COLO668 (cell line): Measurements from ENCODE around the gene ZNF273.
"Not testable (repeated sequence)": the region's sequence is repeated elsewhere in the genome, so short reads cannot be mapped to it uniquely, and the experiment has no call there.

Experiments
- DNase-seq: peaks from one replicate; lab custom pipeline; 2025; ENCODE audit not compliant: unreplicated experiment; lab: John Stamatoyannopoulos, UW

ZNF273 gene

DNA sequence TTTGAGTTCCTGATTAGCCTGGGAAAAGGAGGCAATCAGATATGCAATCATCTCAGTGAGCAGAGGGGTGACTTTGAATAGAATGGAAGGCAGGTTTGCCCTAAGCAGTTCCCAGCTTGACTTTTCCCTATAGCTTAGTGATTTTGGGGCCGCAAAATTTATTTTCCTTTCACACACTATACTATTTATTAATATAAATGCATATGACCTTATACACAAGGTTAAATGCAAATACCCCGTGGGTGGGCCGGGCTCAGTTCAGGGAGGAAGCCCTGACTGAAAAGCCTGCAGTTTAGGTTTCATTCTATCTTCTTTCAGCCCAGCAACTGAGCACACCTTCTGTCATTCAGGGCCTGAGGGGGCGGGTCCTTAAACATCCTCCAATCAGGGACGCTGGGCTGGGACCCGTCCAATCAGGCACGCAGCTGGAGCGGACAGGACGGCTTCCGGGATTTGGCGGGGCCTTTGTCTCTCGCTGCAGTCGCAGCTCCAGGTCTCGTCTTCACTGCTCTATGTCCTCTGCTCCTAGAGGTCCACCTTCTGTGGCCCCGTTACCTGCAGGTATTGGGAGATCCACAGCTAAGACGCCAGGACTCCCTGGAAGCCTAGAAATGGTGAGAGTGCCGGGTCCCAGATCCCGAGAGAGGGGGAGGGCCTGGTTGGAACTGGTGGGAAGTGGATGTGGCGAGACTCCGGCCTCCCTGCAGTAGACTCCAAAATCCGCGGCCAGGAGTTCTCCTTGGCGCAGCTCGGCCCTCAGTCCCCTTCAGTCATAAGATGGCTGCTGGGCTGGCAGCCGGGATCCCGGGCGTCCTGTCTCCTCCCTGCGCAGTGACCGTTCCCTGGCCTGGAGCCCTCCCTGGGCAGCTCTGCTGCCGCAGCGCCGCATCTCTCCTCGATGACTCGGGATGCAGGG lies at the start of gene ZNF273:
Gene ZNF273 (plus strand): TSS at position 468 of the 916 bp plus-strand sequence. CDS start 45 bp downstream, at position 513.
- peak; percentile 91 for DNase-seq

DNA sequence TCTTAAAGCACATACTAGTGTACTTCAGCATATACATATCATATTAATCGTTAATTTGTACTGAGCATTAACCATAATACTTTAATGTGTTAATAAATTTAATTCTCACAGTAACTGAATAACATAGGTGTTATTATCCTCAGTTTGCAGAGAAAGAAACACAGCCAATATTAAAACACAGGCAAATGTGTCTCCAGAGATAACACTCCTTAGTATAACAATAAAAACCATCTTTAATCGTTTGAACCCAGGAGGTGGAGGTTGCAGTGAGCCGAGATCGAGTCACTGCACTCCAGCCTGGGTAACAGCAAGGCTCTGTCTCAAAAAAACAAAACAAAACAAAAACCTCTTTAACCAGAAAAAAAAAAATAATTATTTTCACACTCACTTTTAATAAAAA lies 49.4 kb upstream of the ZNF273 start:
- no peak for DNase-seq

DNA sequence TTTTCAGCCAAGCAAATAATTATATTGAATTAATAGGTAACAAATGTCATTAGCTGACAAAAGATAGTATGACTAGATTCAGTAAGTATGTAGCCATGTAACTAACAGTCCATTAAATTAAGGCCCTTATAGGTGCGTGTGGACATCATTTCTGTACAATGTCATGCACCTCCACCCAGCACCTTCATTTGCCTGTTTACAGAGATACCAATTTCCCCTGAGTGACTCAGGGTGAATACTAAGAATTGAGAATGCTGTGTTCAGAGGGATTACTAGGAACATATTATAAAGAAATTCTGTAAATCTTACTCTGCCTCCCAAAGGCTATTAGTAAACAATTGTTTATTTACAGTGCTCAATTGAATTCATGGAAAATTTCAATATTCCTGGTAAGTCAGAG lies 48.1 kb upstream of the ZNF273 start:
- no peak for DNase-seq

DNA sequence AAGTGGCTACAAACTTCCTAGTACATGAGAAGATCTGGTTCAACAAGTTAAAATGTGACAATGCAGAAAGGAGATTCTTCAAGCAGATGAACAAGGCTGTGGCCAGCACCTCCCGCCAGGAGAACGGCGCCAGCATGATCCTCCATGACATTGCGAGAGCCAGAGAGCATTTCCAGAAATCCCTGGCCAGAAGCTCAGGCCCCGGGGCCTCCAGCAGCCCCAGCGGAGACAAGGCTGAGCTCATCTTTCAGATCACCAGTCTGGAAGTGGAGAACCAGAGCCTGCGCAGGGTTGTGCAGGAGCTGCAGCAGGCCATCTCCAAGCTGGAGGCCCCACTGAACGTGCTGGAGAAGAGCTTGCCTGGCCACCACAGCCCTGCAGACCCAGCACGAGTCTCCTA lies 40.1 kb upstream of the ZNF273 start:
- no peak for DNase-seq

DNA sequence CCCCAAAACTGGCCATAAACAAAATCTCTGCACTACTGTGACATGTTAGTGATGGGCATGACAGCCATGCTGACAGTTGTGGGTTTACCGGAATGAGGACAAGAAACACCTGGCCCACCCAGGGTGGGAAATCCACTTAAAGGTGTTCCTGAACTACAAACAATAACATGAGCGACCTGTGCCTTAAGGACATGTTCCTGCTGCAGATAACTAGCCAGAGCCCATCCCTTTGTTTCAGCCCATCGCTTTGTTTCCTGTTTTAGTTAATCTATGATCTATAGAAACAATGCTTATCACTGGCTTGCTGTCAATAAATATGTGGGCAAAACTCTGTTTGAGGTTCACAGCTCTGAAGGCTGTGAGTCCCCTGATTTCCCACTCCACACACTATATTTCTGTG lies 39.5 kb upstream of the ZNF273 start:
- DNase-seq, result not testable (repeated sequence)

DNA sequence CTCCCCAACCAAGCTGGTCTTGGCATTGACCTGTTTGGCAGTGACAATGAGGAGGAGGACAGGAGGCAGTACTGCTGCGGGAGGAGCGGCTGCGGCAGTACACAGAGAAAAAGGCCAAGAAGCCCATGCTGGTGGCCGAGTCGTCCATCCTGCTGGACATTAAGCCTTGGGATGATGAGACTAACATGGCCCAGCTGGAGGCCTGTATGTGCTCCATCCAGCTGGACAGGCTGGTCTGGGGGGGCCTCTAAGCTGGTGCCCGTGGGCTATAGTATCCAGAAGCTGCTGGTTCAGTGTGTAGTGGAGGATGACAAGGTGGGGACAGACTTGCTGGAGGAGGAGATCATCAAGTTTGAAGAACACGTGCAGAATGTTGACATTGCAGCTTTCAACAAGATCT lies 39.1 kb upstream of the ZNF273 start:
- DNase-seq, result no peak

DNA sequence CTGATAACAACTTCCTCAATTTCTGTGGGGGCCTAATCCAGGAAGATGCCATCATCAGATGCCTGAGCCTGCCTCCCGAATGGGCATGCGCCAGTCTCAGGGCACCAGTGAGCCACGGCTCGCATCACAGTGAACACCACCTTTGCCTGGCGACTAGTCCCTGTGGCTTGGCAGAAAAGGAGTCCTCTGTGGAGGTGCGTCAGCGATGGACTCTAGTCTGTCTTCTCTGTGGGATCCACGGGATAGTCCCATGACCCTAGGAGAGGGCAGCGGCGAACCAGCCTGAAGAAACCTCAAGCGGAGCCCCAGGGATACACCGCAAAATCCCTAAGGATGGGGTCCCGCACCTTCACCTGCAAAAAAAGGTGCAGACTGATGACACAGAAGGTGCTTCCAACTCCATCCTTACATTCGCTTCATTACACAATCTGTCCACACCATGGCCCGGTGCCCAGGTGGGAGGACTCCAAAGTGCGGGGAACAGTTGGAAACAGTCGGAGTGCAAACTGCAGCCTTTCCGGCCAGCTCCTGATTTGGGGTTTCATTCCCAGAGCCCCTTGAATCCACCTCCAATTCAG lies 35.1 kb upstream of the ZNF273 start:
- no peak for DNase-seq

DNA sequence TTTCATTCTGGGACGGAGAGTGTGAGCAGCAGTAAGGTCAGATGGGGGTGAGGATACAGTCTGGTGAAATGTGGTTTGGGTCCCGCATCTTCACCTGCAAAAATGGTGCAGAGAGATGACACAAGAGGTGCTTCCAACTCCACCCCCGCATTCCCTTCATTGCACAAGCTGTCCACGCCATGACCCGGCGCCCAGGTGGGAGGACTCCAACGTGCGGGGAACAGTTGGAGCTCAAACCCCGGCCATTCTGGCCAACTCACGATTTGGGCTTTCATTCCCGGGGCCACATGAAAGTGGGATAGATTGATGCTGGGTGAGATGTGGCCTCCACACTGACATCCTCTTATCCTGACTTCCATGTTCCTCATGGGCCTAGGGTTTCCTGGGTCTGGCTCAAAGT lies 34.6 kb upstream of the ZNF273 start:
- no peak for DNase-seq

DNA sequence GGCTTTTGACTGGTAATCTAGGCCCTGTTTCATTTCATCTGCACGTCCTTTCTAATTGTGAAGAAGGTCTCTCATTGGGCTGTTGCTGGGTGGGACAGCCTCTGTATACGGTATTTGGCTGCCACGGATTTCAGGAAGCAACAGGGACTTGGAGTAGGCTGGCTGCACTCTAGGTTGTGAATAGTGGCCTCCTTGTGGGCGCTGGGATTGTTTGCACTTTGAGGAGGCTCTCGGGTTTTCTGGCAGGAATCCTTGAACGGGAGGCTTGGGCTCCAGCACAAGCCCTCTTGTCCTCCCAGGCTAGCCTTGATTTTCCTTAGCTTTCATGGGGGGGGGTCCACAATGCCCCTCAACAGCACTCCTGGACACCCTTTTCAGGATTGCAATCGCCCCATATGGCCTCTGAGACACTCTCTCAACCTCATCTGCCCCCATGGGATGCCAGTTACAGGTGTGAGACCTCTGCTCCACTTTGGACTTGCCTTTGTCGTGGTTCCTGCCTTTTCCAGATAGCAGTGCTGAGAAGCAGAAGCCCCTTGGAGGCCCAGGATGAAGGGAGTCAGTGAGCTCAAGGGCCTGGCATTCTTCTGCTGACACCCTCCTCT lies 33.9 kb upstream of the ZNF273 start:
- no peak for DNase-seq

DNA sequence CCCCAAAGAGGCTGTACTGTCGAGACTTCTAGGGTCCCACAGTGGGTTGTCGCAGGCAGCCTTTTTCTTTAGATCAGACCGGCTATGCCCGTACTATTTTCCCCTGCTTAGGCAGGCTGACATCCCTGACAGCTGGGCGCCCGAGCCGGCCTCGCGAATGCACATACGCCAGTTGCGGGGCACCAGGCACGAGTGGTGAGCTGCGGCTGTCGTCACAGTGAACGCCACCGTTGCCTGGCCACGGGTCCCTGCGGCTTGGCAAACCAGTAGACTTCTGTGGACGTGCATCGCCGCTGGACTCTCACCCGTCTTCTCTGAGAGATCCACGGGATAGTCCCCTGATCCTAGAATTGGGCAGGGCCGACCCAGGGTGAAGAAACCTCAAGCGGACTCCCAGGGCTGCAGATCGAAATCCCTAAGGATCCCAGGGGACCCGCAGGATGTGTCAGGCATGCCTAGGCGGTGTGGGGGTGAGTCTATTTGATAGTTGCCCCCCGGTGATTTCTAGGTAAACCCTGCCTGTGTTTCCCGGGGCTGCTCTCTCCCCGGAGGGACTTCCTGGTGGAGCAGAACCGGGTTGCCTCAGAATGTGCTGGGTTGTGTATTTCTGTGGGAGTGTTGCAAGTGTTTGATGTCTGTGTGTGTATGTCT lies 33.0 kb upstream of the ZNF273 start:
- no peak for DNase-seq

DNA sequence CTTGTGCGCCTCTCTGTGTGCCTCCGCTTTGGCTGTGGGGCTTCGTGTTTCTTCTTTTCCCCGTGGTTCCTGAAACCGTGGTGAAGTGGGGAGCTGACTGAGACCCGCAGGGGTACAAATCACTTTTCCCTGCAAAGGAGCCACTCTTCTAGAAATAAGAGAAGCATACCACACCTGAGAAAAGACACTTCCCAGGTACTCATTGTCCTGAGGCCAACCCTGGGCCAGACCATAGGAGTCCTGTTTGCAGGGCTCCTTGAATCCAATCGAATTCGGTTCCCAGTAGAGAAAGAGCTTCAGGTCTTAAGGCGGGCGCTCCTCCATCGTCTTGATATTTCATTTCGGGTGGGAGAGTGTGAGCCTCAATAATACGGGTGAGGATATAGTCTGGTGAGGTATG lies 32.4 kb upstream of the ZNF273 start:
- no peak for DNase-seq

DNA sequence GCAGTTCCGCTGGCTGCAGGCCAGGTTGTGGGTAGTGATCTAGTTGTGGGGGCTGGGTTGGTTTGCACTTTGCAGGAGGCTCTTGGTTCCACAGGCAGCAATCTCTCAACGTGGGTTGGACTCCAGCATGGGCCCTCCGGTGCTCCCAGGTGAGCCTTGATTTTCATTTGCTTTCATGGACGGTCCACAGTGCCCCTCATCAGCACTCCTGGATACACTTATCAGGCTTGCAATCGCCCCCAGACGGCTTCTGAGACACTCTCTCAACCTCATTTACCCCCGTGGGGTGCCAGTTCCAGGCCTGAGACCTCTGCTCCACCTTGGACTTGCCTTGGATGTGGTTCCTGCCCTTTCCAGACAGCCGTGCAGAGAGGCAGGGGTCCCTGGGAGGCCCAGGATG lies 31.3 kb upstream of the ZNF273 start:
- no peak for DNase-seq

DNA sequence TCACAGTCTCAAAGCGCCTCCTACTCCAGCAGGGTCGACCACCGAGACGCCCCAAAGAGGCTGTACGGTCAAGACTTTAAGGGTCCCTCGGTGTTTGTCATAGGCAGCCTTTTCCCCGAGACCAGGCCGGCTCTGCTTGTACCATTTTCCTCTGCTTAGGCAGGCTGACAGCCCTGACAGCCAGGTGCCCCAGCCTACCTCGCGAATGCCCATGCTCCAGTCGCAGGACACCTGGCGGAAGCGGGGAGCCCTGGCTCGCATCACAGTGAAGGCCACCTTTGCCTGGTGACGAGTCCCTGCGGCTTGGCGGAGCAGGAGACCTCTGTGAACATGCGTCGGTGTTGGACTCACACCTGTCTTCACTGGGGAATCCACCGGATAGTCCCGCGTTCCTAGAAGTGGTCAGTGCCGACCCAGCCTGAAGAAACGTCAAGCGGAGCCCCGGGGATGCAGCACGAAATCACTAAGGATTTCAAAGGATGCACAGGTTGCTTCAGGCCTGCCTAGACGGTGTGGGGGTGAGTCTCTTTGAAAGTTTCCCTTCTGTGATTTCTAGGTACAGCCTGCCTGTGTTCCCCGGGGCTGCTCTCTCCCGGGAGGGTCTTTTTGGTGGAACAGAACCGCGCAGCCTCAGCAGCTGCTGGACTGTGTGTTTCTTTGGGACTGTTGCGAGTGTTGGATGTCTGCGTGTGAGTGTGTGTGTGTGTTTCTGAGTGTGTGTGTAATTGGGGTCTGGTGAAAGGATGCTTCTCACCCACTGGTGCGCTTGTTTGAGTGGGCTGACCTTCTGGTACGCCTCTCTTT lies 30.5 kb upstream of the ZNF273 start:
- DNase-seq, result no peak

DNA sequence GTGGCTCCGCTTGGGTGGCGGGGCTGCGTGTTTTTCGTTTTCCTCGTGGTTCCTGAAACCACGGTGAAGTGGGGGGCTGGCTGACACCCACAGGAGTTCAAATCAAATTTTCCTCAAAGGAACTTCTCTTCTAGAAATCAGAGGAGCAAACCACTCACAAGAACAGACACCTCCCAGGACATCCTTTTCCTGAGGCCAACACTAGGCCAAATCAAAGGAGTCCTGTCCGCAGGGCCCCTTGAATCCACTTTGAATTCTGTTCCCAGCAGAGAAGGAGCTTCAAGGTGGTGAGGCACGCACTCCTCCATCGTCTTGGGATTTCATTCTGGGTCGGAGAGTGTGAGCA lies 29.9 kb upstream of the ZNF273 start:
- no peak for DNase-seq

DNA sequence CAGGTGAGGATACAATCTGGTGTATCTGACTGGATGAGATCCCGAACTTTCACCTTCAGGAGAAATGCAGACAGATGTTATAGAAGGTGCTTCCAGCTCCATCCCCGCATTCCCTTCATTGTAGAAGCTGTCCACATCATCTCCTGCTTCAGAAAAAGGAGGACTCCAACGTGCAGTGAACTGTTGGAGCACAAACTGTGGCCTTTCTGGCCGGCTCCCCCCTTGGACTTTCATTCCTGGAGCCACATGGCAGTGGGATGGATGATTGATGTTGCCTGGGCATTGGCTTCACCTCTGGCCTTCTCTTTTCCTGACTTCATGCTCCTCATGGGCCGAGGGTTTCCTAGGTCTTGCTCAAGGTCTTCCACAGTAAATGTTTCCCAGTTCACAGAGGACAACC lies 29.6 kb upstream of the ZNF273 start:
- DNase-seq, result no peak

DNA sequence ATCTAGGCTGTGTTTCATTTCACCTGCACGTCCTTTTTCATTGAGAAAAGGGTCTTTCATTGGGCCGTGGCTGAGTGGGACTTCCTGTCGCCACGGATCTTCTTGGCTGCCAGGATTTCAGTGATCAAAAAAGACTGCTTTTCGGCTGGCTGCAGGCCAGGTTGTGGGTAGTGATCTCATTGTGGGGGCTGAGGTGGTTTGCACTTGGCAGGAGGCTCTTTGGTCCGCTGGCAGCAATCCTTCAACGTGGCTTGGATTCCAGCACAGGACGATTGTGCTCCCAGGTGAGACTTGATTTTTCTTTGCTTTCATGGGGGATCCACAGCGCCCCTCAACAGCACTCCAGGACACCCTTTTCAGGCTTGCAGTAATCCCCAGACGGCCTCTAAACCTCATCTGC lies 29.0 kb upstream of the ZNF273 start:
- DNase-seq, result no peak

DNA sequence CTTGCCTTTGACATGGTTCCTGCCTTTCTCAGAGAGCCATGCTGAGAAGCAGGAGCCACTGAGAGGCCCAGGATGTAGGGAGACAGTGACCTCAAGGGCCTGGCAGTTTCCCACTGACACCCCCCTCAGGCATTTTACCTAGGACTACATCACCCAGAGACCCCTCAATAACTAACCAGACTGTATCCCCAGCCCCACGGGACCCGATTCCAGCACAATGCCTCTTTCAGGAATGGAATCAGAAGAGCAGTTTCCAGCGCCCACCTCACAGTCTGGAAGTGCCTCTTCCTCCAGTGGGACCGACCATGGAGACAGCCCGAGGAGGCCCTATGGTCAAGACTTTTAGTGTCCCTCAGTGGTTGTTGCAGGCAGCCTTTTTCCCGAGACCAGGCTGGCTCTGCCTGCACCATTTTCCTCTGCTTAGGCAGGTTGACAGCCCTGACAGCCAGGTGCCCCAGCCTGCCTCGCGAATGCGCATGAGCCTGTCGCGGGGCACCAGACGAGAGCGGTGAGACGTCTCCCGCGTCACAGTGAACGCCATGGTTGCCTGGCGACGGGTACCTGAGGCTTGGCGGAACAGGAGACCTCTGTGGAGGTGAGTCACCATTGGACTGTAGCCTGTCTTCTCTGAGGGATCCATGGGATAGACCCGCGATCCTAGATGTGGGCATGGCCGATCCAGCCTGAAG lies 28.4 kb upstream of the ZNF273 start:
- DNase-seq, result peak; percentile 69

DNA sequence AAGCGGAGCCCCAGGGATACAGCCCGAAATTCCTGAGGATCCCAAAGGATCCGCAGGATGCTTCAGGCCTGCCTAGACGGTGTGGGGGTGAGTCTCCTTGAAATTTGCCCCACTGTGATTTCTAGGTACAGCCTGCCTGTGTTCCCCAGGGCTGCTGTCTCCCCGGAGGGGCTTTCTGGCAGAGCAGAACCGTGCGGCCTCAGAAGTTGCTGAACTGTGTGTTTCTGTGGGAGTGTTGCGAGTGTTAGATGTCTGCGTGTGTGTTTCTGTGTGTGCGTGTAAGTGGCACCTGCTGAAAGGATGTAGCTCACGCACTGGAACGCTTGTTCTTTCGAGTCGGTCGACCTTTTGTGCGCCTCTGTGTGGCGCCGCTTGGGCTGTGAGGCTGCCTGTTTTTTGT lies 27.8 kb upstream of the ZNF273 start:
- DNase-seq, result no peak

DNA sequence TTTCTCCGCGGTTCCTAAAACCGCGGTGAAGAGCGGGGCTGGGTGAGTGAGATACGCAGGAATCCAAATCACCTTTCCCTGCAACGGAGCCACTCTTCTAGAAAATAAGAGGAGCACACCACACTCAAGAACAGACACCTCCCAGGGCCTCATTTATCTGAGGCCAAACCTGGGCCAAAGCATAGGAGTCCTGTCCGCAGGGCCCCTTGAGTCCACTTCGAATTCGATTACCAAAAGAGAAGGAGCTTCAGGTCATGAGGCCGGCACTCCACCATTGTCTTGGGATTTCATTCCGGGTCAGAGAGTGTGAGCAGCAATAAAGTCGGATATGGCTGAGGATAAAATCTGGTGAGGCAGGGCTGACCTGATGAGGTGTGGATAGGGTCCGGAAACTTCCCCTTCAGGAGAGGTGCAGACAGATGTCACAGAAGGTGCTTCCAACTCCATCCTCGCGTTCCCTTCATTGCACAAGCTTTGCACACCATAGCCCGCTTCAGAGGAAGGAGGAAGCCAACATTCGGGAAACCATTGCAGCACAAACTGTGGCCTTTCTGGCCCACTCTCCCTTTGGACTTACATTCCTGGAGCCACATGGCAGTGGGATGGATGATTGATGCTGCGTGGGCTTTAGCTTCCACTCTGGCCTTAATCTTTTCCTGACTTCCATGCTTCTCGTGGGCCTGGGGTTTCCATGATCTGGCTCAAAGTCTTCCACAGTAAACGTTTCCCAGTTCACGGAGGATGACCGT lies 27.2 kb upstream of the ZNF273 start:
- DNase-seq, result no peak
